SU-DHL-6 (cell line): ENCODE measurements around the gene YARS1.

ENCODE experiments used
- EZH2phosphoT487 ChIP-seq: fragments of 200-600 bp; sonication (generic), shearing (Covaris generic); conservative IDR thresholded peaks from 2 replicates; pipeline ENCODE4 v1.6.1; 2018; ENCODE audit warnings: mild to moderate bottlenecking, antibody characterized with exemption, low read length, moderate library complexity, mixed read lengths
- TF ChIP-seq, protein P1 (sequence below): fragments of 200-600 bp; sonication (generic); IDR thresholded peaks from one replicate; pipeline ENCODE4 v1.5.1; 2017; ENCODE audit warnings: antibody characterized with exemption, mild to moderate bottlenecking, low read length, moderate library complexity; ENCODE audit not compliant: insufficient read depth, poor library complexity, severe bottlenecking

DNA sequence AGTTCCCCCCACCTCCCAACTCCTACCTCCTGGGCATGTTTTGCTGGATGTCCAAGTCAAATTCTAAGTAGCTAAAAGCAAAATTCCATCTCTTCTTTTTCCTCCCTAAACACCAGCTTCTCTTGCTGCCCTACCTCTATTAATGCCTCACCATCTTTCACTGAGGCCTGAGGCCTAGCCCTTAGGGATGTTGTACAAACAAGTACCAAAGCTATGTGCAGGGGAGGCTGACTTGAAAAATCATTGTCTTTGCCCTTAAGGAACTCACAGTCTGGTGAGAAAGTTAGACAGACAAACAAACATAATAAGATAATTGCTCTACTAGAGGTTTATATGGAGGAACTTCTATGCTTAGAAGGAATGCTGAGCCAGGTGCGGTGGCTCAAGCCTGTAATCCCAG, 89.3 kb downstream of the YARS1 start:
- TF ChIP-seq, protein P1, sequence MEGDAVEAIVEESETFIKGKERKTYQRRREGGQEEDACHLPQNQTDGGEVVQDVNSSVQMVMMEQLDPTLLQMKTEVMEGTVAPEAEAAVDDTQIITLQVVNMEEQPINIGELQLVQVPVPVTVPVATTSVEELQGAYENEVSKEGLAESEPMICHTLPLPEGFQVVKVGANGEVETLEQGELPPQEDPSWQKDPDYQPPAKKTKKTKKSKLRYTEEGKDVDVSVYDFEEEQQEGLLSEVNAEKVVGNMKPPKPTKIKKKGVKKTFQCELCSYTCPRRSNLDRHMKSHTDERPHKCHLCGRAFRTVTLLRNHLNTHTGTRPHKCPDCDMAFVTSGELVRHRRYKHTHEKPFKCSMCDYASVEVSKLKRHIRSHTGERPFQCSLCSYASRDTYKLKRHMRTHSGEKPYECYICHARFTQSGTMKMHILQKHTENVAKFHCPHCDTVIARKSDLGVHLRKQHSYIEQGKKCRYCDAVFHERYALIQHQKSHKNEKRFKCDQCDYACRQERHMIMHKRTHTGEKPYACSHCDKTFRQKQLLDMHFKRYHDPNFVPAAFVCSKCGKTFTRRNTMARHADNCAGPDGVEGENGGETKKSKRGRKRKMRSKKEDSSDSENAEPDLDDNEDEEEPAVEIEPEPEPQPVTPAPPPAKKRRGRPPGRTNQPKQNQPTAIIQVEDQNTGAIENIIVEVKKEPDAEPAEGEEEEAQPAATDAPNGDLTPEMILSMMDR: no peak
- no peak for TF ChIP-seq EZH2phosphoT487
